ENCODE data around the gene STEAP3. TPM values are rescaled to one million over a fixed set of nuclear protein-coding genes. Genes with fewer than 3 reads are reported as not detected.
A peak's percentile ranks its signal among the peaks of the same experiment; 100 is the strongest.

STEAP3 gene
- total and polyA plus RNA-seq, 2 donors (not counting 3 experiments of a cell fraction or from before 2014, with no cell fraction given), result 8.6 to 17.4 TPM

GRCh38 chr2:119174216-119174992 is 49.2 kb upstream of the STEAP3 start:
- H3K4me2 ChIP-seq (ENCODE audit: insufficient read depth, low read length), result no peak overlapping the region
- H3K79me2 ChIP-seq (ENCODE audit: control insufficient read depth, insufficient read depth, low read length), result no peaks in the 10 kb centered on the region
- intact Hi-C loops (cut with micrococcal nuclease) (loop anchor here (1.0 kb wide), 2 partner anchors 163 to 293 kb away; no protein-coding TSS in a partner anchor), dilution Hi-C loops (cut with MboI; ENCODE audit: extremely low pct_ligation_motif_present, low sequenced_read_pairs) (no loop called here)
- no peak overlapping the region for H2AFZ ChIP-seq (ENCODE audit: low read depth, low read length)
- DNase-seq (ENCODE audit: low read depth, low spot score), result peak; percentile 20
- no peak overlapping the region for H3K27ac ChIP-seq (ENCODE audit: insufficient read depth, low read depth, low read length)
- no peak for TF ChIP-seq MAX (IDR thresholded peaks at IDR 0.05; ENCODE audit: insufficient read depth, insufficient read length)
- no peak for TF ChIP-seq EZH2 (IDR thresholded peaks at IDR 0.05; ENCODE audit: borderline replicate concordance, low read depth, low read length, severe bottlenecking)
- no peak for TF ChIP-seq POLR2A (IDR thresholded peaks at IDR 0.05; ENCODE audit: low read depth, low read length)
- TF ChIP-seq CTCF (IDR thresholded peaks at IDR 0.05; ENCODE audit: extremely low read depth in 1 of 2, insufficient read depth in 1 of 2, low read depth in 1 of 2, low read length in 2 of 2), result peak; percentile 76 to 84
- FAIRE-seq, result peak; percentile 72
- no peak overlapping the region for H3K4me3 ChIP-seq (replicated peaks in 1 of 3; ENCODE audit: insufficient read depth in 1 of 3, low read depth in 1 of 3, low read length in 3 of 3)
- H4K20me1 ChIP-seq (replicated peaks; ENCODE audit: control insufficient read depth, extremely low read depth, insufficient read depth, low read length), result no peaks in the 10 kb centered on the region
- ChIA-PET CTCF (interaction anchor here (1.0 to 1.8 kb wide), 5 partner anchors 8 to 293 kb away, joined by 3 to 10 read pairs (median 7); no protein-coding TSS in a partner anchor), POLR2A (no interaction called here)
- no peaks in the 10 kb centered on the region for H3K9me1 ChIP-seq (replicated peaks; ENCODE audit: control insufficient read depth, extremely low read depth, insufficient read depth, low read length)
- no peaks in the 10 kb centered on the region for H3K4me1 ChIP-seq (ENCODE audit: control insufficient read depth, extremely low read depth, insufficient read depth, low read length)
- no peaks in the 10 kb centered on the region for H3K36me3 ChIP-seq (ENCODE audit: control insufficient read depth in 2 of 2, extremely low read depth in 1 of 2, insufficient read depth in 2 of 2, low read length in 2 of 2)
- BruUV-seq (replicated peaks), result no TSS peak
- H3K9ac ChIP-seq (replicated peaks; ENCODE audit: extremely low read depth, insufficient read depth, low read length), result no peak overlapping the region
- no peaks in the 10 kb centered on the region for H3K9me3 ChIP-seq (replicated peaks; ENCODE audit: control insufficient read depth, insufficient read depth, low read length)
- no peaks in the 10 kb centered on the region for H3K27me3 ChIP-seq (ENCODE audit: control insufficient read depth in 2 of 2, insufficient read depth in 2 of 2, low read length in 2 of 2)
